GM18868 (cell line): Measurements from ENCODE around the gene ARHGAP15.

ENCODE experiments used
- ATAC-seq: cut with Tn5 transposase; IDR thresholded peaks from one replicate; pipeline ENCODE4 v1.9.1; 2021; ENCODE audit warnings: mild to moderate bottlenecking, moderate library complexity; ENCODE audit not compliant: unreplicated experiment

The ARHGAP15 gene

GRCh38 chr2:143604566-143604959, 475.3 kb downstream of the ARHGAP15 start:
- no peak for ATAC-seq

- ATAC-seq: no peak
Measured at GRCh38 chr2:143607231-143608062, 478.2 kb downstream of the ARHGAP15 start.

GRCh38 chr2:143608063-143608423, 478.8 kb downstream of the ARHGAP15 start:
- ATAC-seq: no peak

- no peak for ATAC-seq
Measured at GRCh38 chr2:143608758-143609157, 479.5 kb downstream of the ARHGAP15 start.

GRCh38 chr2:143611336-143611735, 482.1 kb downstream of the ARHGAP15 start:
- no peak for ATAC-seq

- no peak for ATAC-seq
Measured at GRCh38 chr2:143615562-143615961, 486.3 kb downstream of the ARHGAP15 start.

- no peak for ATAC-seq
Measured at GRCh38 chr2:143616452-143616851, 487.2 kb downstream of the ARHGAP15 start.

- no peak for ATAC-seq
Measured at GRCh38 chr2:143617803-143618415, 488.7 kb downstream of the ARHGAP15 start.

- no peak for ATAC-seq
Measured at GRCh38 chr2:143622106-143622505, 492.9 kb downstream of the ARHGAP15 start.

- ATAC-seq: no peak
Measured at GRCh38 chr2:143623231-143623908, 494.2 kb downstream of the ARHGAP15 start.

GRCh38 chr2:143623909-143624260, 494.7 kb downstream of the ARHGAP15 start:
- ATAC-seq: no peak

GRCh38 chr2:143629340-143629739, 500.1 kb downstream of the ARHGAP15 start:
- no peak for ATAC-seq

- ATAC-seq: no peak
Measured at GRCh38 chr2:143632751-143633374, 503.6 kb downstream of the ARHGAP15 start.

- ATAC-seq: no peak
Measured at GRCh38 chr2:143633419-143633818, 504.2 kb downstream of the ARHGAP15 start.

GRCh38 chr2:143635302-143635701, 506.1 kb downstream of the ARHGAP15 start:
- no peak for ATAC-seq

GRCh38 chr2:143635936-143636335, 506.7 kb downstream of the ARHGAP15 start:
- ATAC-seq: no peak

- ATAC-seq: no peak
Measured at GRCh38 chr2:143640826-143641225, 511.6 kb downstream of the ARHGAP15 start.

GRCh38 chr2:143645921-143646645, 516.9 kb downstream of the ARHGAP15 start:
- ATAC-seq: no peak

GRCh38 chr2:143649226-143649740, 520.1 kb downstream of the ARHGAP15 start:
- no peak for ATAC-seq

- no peak for ATAC-seq
Measured at GRCh38 chr2:143652692-143653091, 523.5 kb downstream of the ARHGAP15 start.

- ATAC-seq: no peak
Measured at GRCh38 chr2:143668234-143668633, 539.0 kb downstream of the ARHGAP15 start.
